ENCODE results near the gene PDE4D. TPM values are rescaled to one million over a fixed set of nuclear protein-coding genes. Genes with fewer than 3 reads are reported as not detected.
A peak's percentile ranks its signal among the peaks of the same experiment; 100 is the strongest.
"Not testable (repeated sequence)": the region's sequence is repeated elsewhere in the genome, so short reads cannot be mapped to it uniquely, and the experiment has no call there.

PDE4D gene
- polyA plus RNA-seq, 10 donors, result 28.0 to 57.2 (median 38.6) TPM

DNA sequence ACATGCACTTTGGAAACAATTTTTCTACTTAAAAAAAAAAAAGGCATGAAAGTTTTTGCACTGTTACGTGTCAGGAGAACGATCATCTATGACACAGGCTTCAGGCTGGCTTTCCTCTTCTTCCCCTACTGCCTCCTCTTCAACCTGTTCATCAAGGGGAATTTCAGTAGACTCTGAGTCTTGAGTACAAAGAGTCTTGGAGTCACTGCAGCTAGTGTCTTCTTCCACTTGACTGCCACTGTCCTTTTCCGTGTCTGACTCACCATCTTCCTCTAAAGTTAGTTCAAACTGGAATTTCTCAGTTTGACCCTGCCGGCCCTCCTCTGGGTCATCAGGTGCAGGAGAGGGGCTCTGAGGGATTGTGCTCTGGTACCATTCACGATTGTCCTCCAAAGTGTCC, 918.9 kb downstream of the PDE4D start:
- no peak for DNase-seq

DNA sequence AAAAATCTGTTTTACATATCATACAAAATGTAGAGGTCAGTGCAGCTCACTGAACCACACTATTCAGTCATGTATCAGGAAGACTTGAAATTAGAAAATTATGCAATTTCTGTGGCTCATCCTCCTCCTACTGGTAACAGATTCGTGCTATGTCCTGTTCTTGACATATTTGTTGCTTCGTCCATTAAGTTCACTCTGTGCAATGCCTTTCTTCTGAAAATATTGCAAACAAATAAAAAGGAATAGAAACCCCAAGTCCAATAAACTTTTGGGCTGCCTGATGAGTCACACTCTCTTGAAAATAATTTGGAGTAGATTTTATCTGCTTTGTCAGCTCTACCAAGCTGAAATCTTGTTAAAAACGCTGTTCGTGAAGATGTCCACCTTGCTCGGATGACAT, 919.4 kb downstream of the PDE4D start:
- DNase-seq, result no peak

DNA sequence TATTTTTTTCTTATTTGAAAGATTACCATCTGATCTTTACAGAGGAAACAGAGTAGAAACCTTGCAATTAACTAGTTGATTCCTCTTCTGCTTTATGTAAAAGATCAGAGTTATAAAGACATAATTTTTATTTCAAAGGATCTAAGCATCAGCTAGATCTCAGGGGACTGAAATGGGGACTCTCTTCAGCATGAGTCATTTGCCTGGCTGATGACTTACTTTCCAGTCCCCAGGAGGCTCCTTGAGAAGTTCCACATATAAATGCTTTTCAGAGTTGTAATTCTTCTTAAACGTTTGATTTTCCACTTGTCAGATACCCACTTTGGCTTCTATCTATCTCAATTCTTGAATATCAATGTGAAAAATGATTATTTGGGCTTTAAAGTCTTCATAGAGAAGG, 921.2 kb downstream of the PDE4D start:
- DNase-seq, result no peak

DNA sequence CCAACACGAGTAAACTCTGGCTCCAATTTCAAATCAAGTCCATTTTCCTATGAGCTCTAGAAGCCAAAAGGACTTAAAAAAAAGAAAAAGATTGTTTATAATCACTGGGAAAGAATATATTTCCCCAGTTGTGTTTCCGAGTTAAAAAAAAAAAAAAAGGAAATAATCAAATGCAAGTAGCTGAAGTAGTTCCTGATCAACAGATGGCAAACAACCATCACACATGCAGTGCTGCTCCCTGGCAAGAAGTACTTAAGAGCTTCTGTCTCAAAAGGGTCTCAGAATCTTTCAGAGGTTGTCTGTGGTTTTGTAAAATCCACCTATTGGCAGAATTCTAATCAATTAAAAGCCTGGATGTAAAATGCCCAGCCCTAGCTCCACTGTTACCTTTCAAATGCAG, 922.8 kb downstream of the PDE4D start:
- no peak for DNase-seq

DNA sequence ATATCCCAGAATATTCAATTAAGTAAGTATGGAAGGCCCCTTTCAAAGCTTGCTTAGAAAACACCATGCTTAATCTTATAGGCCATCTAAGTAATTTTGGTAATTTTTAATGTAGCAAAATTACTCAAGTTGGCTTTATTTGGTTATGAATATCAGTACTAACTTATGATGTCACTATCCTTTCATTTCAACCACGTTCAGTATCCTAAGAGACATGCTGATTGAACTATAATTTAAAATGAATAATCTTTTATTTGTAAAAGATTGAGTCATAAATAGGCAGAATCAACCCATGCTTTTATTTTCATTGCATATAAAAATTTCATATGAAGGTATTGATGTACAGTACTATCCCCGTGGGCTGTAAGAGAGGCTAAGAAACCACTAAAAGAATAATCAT, 923.7 kb downstream of the PDE4D start:
- no peak for DNase-seq

DNA sequence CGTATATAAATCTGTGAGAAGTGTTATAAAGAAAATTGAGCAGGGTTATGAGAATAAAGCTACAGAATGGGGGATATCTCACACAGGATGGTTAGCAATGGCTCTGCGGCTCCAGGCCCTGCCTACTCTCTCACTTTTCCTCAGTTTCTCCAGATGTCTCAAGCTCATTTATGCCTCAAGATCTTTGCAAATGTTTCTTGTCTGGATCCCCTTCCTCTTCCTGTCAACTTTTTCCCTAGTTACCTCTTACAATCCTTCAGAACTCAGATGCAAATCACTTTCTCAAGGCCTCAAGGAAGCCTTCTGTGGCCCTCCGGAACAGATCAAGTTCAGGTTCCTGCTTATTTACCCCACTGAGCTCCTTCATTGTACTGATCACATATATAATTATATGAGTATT, 924.3 kb downstream of the PDE4D start:
- DNase-seq, result no peak

DNA sequence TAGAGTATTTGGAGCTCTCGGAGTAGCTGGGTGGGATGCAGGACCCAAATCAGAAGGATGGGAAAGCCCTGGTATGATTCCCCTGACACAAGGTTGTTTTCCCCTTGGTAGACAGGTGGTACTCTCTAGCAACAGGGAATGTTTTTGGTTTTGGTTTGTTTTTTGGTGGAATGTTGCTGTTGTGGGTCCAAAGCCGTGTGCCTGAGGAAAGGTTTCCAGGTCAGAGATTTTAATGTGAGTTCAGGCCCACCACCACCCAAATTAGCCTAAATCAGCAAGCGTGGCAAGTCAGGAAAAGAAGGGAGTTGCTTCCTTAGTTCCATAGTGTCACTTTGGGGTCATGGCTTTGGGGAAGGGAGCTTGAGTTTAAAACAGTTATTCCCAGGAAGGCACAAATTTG, 925.2 kb downstream of the PDE4D start:
- no peak for DNase-seq

DNA sequence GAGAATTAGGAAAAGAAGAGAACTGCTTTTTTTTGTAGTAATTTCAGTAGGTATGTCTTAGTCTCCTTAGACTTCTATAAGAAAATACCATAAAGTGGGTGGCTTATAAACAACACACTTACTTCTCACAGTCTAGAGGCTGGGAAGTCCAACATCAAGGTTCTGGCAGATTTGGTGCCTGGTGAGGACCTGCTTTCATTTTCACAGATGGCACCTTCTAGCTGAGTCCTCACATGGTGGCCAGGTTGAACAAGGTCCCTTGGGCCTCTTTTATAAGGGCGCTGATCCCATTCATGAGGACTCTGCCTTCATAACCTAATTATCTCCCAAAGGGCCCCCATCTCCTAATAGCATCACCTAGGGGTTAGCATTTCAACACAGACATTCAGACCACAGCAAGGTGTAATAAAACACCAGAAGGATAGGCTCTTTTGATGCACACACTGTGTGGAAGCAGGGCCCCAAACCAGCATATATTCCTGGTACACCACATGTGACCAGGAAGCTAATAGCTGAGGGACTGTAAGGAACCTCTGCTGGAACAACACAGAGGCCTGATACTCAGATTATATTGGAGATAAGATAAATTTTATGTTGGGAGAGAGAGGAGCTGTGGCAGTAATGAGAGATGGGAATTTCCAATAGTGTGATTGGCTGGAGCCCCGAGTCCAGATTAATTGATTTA, 925.8 kb downstream of the PDE4D start:
- no peak for DNase-seq

DNA sequence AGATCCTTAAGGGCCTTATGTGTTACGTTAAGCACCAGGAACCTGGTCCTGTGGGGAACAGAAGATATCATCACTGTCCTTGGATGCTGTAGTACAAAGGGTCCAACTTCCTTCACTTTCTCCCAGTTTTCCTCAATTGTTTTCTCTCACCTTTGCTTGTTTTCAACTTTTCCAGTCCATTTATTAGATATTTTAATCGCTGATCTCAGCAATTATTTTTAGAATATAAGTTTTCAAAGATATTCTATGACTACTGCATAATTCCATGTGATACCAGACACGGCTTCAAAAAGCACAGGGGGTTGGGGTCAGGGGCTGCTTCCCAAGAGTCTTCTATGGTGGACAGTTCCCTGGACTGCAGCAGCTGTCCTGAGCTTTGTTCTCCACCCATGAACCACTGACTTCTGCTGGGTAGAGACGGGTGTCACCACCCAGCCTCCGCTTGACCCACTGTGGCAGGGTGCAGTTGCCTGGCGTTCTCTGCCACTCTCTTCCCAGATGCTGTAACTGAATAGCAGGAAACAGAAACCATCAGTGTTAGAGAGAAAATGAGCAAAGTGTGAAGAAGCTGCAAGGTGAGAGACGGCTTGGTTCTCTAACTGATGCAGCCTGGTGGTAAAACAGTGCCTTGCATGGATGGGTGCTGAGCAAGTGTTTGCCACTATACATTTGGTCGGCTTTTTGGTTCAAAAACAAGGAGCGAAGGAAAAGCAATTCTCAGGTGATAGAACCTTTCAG, 927.7 kb downstream of the PDE4D start:
- no peak for DNase-seq

DNA sequence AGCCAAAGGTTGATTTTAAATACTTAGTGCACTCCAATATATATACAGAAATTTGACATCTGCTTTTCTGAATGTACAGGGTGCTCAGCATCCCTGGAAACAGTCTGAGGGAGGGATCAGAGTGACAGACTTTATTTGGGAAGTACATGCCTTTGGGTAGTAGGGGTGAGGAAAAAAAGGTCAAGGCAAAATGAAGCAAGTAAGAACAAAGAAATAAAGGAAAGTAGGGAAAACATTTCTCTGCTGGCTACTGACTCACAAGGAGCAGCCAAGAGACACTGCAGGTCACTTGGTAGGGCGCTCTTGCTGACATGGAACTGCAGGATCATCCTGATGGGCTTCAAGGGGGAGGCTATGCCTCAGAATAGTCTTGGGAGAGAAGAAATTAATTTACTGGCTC, 929.7 kb downstream of the PDE4D start:
- no peak for DNase-seq

DNA sequence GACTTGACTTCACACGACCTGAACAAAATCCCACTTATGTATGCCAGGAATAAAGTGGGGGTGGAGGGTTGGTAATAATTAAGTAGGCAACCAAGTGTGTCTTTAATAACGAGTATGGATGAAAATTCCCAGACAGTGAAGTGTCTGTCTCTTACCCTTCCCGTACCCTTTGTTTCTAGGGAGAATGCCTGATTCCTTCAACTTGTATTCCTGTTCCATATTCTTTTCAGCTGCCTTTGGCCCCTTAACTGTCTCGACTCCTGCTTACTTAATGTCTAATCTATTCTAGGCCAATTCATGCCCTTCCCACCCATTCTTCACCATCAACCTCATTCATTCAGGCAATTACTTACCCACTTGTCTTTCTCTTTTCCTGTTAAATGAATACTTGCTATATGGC, 930.2 kb downstream of the PDE4D start:
- DNase-seq, result no peak

DNA sequence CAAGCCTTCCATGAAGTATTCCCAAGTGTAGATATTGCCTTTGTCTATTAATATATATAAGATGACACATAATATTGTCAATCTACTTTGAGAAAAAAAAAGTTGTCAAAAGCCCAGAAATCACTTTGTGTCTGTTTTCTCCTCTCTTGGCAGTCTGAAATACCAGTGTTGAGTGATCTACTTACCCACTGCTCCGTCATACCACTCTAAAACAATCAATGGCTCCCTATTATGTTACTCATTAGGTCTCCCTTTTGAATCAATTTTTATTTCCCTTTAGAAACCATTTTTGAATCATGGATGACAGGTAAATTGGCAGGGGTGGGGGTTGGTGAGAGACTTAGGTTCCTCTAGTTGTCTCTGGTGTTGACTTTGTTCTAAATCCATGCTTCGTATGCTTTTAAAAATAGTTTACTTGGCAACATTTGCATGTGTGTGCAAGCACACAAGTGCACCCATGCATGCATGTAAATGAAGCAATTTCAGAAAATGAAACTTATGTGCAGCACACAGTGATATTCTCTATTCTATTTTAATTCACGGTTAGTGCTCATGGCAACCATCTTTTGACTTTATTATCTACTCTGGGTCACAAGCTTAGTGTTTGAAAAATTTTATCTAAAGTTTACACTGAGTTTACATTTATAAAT, 931.8 kb downstream of the PDE4D start:
- no peak for DNase-seq

DNA sequence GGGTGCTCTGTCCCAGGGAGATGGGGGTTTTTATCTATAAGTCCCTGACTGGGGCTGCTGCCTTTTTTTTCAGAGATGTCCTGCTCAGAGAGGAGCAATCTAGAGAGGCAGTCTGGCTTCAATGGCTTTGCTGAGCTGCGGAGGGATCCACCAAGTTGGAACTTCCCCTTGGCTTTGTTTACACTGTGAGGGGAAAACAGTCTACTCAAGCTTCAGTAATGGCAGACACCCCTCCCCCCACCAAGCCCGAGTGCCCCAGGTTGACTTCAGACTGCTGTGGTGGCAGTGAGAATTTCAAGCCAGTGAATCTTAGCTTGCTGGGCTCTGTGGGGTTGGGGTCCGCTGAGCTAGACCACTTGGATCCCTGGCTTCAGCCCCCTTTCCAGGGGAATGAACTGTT, 934.8 kb downstream of the PDE4D start:
- no peak for DNase-seq

DNA sequence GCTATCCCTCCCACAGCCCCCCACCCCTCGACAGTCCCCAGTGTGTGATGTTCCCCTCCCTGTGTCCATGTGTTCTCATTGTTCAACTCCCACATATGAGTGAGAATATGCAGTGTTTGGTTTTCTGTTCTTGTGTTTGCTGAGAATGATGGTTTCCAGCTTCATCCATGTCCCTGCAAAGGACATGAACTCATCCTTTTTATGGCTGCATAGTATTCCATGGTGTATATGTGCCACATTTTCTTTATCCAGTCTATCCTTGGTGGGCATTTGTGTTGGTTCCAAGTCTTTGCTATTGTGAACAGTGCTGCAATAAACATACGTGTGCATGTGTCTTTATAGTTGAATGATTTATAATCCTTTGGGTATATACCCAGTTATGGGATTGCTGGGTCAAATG, 940.3 kb downstream of the PDE4D start:
- not testable (repeated sequence) for DNase-seq

DNA sequence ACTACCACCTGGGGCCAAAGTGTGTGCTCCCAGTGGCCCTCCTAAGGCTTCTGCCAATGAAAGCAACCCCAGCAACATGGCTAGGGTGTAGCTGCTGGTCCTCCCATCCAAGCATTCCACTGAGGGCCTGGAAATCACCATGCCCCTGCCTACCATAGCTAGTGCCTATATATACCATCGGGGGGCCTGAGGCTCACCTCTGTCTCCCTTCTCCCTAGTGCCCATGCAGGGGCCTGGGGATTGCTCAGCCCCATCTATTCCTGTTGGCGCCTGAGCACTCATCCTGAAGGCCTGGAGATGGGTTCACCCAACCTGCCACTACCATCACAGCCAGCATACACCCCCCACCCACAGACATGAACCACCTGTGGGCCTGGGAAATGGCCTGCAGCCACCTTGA, 943.3 kb downstream of the PDE4D start:
- DNase-seq, result no peak

DNA sequence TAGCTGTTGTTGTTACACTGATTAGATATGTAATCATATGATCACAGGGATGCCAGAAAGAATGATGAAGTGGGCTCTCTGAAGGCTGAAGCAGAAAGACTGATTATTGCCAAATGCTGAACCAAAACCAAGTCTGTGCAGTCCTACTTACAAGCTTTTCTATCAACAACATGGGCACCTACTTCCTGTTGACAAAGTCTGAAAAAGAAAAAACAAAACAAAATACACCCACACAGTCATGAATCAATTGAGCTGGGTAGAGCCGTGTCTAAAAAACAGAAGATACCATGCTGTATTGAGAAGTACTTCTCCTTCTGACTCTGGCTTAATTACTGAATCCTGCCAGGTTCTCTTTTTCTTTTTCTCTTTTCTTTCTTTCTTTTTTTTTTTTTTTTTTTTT, 947.3 kb downstream of the PDE4D start:
- DNase-seq, result no peak

DNA sequence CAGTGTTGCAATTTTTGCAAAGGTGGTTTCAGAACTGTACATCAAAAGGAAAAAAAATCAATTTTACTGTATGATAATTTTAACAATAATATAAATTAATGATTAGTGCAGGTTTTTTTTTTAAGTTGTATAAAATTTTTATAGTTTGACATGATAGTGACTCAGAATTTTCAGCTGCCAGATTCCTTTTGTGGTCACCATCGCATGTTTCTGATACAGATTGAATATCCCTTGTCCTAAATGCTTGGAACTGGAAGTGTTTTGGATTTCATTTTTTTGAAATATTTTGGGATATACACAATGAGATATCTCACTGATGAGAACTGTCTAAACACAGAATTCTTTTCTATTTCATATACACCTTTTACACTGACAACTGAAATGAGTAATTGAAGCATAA, 949.3 kb downstream of the PDE4D start:
- DNase-seq, result no peak

DNA sequence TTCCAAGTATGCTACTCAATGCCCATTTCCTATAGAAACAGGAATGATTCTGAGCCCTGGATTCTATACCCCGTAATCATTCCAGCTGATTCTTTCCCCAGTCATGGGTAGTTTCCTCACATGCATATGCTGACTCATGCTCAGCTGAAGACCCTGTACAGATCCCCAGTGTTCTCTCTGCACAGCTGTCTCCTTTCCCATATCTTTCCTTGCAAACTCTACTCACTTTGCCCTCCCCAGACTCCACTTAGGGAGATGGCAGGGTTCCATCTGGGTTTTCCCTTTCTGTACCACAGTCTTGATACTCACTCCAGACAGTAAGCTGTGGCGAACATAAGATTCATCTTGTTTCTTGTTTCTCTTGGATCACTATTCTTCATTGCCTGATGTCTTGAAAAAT, 953.1 kb downstream of the PDE4D start:
- DNase-seq, result peak in 2 of 3 donors; percentile 34 to 50

DNA sequence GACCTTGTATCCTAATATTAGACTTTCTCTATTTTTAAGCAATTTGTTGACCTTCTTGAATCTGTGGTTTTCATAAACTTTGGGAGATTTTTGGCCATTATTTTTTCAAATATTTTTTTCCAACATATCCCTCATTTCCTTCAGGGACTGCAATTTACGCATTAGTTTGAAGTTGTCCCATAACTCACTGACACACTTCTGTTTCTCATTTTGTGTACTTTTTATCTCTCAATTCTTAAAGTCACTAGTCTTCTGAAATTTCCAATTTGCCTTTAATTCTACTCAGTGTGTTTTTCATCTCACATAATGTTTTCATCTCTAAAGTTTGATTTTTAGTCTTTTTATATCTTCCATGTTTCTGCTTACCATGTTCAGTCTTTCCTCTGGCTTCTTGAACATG, 953.9 kb downstream of the PDE4D start:
- no peak for DNase-seq

DNA sequence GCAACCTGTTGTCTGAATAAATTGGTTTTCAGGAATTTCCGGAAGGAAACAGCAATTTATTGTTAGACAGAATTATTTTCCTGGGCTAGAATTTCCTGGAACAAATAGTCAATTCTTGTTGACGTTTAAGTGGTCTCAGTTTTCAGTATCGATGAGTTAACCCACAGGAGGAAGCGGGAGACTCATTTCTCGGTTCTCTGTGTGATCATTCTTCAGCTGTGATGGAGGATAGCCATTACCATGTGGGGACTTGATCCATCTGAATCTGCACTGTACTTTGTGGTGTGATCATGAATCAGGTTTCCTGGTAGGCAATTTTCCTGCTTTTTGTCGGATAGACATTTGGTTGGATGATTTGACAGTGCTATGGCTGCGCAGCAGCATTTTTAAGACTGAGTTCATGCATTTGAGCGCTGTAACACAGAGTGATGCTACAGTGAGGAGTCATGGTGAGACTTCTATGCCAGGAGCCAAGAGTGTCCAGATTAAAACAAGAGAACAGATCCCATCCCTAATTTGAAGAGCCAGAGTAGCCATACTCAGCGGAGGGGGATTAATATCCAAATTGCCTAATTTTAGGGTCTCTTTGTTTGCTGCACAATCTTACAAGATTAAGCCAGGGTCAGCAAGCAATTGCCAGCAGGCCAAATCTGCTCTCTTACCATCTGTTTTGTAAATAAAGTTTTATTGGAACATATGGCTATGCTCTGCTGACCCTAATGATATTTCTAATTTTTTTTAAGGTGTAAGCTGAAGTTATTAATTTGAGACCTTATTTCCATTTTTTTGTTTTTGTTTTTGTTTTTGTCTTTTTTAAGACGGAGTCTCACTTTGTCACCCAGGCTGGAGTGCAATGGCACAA, 954.7 kb downstream of the PDE4D start:
- no peak for DNase-seq

DNA sequence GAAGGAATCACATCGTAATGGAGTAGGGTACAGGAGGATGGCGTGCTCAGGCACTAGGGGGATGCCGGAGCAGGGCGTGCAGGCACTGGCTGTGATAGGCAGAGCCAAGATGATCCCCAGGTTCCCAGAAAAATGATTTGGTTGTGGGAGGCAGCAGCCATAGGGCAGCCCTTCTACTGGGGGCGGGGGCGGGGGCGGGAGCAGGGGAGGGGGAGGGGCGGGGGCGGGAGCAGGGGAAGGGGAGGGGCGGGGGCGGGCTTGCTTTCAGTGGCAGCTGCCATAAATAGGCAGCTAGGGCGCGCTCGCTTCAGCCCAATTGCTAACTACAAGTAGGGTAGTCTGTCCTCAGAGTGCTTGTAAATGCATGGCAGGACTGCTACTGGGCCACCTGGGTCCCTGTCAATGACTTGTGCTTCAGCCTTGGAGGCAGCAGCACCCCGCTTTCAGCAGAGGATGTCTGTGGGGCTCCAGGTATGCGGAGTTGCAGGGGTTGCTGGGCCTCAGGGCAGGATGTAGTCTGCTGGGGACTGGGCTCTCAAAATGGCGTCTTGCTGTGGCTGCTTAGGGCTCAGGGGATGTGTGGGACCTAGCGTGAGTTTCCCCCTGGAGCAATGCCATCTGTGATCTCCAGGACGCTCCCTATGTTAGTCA, 956.4 kb downstream of the PDE4D start:
- DNase-seq, result no peak

DNA sequence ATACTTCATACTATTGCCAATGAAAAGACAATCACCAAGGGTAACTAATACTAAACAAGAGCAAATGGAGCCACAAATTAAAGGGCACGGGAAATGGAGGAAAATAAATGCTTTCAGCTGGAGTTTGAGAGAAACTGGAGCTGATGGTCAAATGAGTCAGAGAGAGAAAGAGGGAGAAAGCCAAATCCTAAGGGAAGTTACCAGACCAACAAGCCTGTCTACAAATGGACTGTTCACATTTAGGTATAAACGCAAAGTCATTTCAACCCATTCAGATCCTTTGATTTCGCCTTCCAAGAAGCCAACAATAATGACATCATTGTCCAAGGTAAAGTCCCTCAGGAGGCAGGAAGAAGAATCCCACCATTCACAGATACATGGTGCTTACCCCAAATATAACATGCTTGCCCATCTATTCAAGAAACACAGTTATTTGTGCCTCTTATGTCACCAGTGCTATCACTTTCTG, 958.9 kb downstream of the PDE4D start:
- DNase-seq, result no peak

Measured in muscle of back (tissue), 11 donors.